ENCODE results near the gene SPRED2.

DNA sequence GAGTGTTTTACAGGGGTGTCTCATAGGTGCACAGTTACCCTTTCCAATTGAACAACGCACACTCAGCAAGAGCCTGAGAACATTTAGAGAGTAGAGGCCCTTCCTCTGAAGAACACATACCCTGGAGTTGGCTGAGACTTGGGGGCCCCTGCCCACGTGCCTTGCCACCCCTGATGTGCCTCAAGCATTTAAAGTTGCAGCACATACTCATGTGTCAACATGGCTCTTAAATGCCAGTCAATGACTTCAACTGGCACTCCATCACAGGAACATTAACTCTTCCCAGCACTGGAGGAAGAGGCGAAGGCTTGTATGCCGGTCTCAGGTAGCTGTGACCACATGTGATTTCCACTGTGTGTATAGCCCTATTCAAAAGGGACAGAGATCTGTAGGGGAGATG lies 57.4 kb downstream of the SPRED2 start:
- TF ChIP-seq, protein P1, sequence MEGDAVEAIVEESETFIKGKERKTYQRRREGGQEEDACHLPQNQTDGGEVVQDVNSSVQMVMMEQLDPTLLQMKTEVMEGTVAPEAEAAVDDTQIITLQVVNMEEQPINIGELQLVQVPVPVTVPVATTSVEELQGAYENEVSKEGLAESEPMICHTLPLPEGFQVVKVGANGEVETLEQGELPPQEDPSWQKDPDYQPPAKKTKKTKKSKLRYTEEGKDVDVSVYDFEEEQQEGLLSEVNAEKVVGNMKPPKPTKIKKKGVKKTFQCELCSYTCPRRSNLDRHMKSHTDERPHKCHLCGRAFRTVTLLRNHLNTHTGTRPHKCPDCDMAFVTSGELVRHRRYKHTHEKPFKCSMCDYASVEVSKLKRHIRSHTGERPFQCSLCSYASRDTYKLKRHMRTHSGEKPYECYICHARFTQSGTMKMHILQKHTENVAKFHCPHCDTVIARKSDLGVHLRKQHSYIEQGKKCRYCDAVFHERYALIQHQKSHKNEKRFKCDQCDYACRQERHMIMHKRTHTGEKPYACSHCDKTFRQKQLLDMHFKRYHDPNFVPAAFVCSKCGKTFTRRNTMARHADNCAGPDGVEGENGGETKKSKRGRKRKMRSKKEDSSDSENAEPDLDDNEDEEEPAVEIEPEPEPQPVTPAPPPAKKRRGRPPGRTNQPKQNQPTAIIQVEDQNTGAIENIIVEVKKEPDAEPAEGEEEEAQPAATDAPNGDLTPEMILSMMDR (IDR thresholded peaks at IDR 0.05; ENCODE audit: borderline replicate concordance, extremely low read depth, low read length, poor library complexity, severe bottlenecking): no peak
- TF ChIP-seq EZH2 (IDR thresholded peaks at IDR 0.05; ENCODE audit: borderline replicate concordance, low read depth, low read length, severe bottlenecking): no peak

Data from DND-41 (cell line).